GM18907 (cell line): ENCODE data around the gene XYLB.

Source experiments
- ATAC-seq: cut with Tn5 transposase; IDR thresholded peaks from one replicate; pipeline ENCODE4 v1.9.1; 2021; ENCODE audit warnings: mild to moderate bottlenecking, moderate library complexity; ENCODE audit not compliant: unreplicated experiment

Gene XYLB

DNA sequence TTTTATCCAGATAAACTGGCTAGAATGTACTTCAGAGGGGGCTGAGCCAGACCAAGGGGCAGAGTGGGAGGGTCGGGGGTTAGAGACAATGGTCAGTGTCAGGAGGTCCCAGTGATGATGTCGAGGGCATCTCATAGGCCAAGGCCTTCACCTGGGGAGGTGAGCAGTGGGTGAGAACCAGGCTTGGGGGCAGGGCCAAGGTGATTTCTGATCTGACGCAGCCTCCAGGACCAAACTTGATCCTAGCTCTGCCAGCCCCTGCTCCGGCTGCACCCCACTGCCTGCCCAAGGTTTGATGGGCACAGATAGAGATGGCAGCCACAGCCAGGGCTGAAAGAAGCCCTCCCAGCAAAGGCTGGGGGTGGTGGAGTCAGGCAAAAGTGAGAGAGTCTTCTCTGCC is 14.9 kb downstream of the XYLB start:
- no peak for ATAC-seq

DNA sequence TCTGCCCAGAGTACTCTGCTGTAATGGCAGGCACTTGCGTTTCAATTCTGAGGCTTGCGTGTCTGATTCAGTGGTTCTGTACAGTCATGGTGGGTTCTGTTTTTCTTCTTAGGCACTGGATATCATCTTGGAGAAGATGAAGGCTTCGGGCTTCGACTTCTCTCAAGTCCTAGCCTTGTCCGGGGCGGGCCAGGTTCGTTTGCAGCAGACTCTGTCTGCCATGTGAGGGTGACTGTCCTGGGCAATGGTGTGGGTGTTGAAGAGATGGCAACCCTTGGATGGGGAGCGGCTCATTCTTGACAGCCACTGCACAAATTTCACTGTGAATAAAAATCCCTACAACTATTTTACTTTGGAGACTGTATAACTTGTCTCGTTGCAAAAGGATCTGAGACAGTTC is 16.2 kb downstream of the XYLB start:
- no peak for ATAC-seq

DNA sequence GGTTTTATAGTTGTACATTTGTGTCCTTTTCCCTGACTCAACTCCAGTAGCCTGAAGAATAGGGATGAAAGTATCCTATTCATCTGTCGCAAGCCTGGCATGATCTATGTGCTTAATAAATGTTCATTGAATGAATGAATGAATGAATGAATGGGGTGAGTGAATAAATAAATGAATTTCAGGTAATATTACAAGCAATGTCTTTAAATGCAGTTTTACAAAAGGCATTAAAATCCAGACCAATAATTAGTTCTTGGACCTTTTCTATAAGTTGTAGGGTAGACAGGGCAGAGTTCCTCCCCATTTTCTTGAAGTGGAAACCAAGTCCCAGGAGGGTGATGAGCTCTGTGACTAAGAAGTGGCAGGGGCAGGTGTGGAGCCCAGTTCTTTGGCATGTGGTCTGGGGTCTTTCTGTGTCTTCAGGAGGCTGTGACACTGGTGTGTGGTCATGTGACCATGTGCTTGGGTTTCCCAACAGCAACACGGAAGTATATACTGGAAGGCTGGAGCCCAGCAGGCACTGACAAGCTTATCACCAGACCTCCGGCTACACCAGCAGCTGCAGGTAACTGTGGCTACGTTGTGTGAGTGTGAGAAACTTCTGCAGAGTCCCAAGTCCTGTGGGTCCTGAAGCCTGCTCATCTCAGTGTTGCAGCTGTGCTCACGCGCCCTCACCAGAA is 18.3 kb downstream of the XYLB start:
- no peak for ATAC-seq

DNA sequence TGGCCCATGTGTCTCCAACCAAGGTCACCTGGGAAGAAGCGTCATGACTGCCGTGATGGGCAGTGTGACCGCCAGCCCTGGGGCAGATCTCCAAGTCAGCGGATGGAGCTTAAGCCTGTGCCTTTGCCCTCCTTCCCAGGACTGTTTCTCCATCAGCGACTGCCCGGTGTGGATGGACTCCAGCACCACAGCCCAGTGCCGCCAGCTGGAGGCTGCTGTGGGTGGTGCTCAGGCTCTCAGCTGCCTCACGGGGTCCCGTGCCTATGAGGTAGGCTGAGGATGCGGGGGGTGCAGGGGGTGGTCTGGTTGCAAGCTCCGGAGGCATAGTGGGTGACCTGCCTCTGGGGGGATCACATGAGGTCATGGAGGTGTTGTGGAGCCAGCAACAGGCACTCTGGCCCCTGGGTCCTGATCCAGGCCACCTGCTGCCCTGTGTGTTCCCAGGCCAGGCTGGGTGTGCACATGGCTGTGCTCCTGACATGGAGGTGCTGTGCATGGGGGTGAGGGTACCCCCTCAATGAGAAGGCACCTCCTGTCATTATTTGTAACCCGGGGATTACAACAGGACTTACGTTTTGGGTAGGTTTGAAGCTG is 19.0 kb downstream of the XYLB start:
- no peak for ATAC-seq

DNA sequence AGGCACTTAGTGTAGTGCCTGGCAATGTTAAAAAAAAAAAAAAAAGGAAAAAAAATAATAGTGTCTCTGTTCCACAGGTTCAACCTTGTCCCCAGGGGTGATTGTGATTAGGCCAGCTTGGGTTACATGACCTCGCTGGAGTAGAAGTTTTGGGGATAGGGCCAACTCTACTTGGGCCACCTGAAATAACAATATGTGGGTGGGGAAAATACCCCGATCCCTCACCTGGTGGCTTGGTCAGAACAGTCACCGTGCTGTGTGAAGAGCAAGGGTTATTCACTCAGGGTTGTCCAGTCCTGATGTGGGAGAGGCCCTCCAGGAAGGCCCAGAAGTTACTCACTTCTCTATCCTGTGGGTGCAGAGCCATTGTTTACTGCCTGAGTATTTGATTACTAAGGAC is 19.5 kb downstream of the XYLB start:
- no peak for ATAC-seq

DNA sequence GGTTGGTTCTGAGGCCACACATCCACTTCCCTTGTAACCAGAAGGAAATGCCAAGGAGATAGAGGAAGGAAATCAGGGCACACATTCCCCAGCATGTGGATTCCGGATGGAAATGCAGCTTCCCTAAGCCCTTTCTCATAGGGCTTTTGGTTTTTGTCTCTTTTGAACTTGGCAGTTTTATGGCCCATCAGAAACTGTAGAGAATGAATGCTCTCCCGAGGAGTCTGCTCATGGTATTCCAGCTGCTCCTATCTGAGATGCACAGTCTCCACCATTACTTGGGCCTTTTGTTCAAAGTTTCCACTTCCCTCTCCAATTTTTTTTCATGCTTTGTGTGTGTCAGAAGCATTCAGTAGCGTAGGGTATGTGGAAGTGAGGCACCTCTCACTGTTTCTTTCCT is 21.2 kb downstream of the XYLB start:
- no peak for ATAC-seq

DNA sequence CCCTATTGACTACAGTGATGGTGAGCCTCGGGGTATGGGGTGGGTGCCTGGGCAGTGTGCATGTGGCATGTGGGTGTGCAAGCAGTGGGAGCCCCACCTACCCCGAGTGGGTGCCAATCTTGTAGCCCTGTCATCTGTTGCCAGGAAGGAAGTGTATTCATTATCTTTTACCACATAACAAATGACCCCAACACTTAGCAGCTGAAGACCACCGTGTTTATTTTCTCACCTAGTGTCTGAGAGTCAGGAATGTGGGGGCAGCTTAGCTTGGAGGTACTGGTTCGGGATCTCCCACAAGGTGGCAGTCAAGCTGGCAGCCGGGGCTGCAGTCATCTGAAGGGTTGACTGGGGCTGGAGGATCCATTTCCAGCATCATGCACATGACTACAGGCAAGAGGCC is 21.7 kb downstream of the XYLB start:
- no peak for ATAC-seq

DNA sequence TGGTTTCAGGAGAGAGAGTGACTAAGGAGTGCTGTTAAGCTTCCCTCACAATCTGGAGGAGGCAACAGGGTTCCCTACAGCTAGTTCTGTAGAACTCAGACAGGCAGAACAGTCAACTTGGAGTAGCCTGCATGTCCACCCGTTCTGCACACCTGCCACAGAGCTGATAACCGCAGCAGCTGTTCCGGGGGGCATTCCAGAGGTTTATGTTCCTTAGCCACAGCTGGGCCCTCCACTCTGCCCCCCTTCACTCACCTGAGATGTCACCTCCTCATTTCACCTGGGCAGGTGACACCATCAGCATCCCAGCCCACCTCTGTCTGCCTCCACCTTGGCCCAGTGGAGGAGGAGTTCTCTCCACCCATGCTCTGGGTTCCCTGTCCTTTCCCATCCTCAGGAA is 22.6 kb downstream of the XYLB start:
- ATAC-seq = no peak

DNA sequence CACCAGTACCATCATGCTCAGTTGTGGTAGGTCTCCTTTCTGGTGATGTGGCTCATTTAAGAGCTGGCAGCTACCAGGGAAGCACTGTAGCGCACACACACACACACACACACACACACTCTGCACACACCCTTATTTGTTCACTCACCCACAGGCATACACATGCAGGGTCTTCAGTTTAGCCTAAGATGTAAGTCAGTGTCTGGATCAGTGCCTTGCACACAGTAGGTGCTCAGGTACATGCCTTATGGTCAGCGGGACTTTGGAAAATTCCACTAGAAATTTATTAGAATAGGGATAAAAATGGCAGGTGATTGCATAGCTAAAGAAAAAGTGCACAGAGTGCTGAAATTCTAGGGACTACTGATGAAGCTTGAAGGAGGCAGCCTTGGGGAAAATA is 23.6 kb downstream of the XYLB start:
- no peak for ATAC-seq

DNA sequence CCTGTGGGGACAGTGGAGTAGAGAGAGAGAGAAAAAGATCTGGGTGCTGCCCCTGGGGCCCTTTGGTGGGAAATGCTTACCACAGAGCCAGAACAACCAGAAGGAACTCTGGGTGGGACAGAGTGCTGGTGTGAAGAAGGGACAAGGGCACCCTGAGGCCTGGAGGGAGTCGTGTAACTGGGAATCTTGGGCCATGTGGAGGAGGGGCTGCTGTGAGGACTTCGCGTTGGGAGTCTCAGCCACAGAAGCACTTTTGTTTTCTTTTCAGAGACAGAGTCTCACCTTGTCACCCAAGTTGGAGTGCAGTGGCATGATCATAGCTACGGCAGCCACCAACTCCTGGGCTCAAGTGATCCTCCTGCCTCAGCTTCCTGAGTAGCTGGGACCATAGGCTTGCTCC is 24.3 kb downstream of the XYLB start:
- ATAC-seq = no peak

DNA sequence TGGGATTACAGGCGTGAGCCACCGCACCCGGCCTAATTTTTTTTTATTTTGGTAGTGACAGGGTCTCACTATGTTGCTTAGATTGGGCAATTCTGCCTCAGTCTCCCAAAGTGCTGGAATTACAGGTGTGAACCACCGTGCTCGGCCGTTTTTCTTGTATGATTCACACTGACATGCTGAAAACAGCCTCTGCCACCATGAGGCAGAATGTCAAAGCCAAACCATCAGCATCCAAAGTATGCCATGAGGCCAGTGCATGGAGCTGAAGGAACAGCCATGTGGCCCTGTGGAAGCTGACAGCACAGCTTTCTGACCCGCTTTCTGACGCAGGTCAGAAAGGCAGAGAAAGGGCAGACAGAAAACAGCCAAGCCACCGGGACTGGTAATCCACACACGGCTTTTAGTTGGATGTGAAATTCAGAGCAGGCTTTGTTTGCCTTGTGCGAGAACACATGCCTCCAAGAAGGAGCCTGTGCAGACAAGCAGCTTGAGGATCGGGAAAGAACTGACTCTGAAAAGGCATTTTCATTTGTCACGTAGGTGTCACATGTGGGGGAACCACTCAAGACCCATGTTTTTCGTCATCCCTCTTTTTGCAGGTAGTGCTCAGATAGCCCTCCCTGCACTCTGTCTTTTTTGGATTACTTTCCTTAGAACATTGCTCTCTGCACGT is 25.1 kb downstream of the XYLB start:
- ATAC-seq = no peak

DNA sequence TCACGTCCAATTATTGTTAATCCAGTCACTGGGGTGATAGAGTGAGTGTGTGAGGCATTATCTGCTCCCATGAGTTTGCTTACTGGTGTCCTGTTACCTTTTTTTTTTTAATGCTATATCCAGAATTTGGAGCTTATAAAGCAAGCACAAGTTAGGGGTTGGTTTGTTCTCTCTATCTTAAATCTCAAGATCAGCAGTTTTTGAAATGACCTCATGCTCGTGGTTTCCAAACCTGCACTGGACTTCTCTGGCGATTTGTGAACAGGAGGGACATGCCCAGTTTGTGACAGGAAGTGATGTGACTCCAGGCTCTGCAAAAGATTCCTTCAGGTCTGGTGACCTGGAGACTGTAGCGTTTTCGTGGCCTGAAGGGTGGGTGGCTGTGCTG is 25.6 kb downstream of the XYLB start:
- no peak for ATAC-seq

DNA sequence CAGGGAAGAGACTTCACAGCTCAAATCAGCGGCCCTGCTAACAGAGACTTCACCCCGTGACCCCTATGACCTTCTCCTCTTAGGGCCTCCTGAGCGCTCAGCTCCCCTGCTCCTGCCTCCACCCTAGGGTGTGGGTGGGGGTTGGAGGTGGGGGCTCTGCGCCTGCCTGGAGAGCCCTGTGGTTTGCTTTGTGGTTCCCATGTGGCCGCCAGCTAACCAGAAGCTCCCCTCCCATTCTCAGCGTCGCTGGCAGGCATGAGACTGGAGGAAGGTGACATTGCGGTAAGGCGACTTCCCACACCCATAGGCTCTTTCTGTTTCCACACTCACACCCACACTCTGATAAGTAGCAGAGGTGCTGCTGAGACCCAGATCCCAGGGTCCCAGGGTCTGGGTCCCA is 27.6 kb downstream of the XYLB start:
- ATAC-seq = no peak

DNA sequence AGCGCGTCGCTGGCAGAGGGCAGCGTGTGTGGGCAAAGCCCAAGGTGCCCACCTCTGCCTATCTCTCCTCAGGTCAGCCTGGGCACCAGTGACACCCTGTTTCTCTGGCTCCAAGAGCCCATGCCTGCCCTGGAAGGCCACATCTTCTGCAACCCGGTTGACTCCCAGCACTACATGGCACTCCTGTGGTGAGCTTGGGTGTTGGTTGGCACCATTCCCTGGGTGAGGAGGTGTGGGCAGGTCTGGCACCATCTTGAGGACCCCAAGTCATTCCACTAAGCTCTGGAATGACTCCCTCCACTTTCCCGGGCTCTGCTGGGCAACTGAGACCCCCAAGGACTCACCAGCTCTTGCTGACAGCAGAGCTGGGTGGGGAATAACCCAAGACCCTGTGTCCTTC is 28.5 kb downstream of the XYLB start:
- ATAC-seq = no peak

DNA sequence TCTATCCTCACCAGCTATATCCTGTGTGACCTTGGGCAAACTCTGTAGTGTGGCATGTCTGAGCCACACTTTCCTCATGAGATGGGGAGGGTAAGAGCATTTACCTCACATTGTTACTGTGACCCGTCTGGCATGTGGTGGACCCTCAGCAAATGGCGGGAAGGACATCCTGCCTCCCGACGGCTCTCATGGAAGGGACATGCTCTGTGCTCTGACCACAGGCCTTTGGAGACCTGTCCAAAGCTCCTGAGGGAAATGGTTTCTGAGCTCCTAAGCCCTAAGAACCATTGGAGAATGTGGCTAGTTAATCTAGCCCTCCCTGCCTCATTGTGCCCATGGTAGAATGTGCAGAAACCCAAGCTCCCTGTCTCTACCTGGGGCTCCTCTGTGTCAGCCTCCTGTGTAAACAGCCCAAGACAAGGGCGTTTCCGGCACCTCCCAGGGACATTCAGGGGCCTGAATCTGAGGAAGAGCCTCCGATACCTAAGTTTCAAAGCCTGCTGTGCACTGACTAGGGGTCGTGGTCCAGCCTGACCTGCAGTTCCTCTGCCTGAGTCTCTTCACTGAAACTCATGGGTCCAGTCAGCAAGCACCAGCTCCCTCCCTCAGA is 29.0 kb downstream of the XYLB start:
- no peak for ATAC-seq

DNA sequence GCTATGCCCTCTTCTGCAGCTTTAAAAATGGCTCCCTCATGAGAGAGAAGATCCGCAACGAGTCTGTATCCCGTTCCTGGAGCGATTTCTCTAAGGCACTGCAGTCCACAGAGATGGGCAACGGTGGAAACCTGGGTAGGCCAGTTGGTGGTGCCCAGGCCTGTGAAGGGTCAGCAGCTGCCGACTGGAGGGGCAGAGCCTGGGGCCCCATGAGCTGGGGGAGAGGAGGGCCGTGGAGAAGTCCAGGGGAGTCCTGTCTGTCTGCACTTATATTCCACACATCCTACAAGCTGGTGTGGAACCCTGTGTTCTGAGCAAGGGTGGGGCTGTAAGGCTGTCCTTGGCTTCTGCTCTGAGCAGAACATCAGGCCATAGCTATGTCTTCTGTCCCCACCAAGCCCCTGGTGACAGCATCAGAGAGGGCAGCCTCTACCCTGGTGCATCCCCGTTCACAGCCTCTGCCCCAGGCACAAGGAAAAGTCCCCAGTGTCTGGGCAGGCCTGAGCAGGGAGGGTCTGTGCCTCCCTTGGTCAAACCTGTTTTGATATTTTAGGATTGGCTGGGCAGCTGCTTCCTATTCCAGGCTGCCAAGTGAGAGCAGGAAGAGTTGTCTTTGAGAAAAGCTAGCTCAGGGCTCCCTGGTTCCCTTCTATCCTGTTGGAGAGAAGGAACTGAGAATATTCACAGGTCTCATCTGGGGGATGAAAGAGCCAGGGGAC is 29.7 kb downstream of the XYLB start:
- no peak for ATAC-seq

DNA sequence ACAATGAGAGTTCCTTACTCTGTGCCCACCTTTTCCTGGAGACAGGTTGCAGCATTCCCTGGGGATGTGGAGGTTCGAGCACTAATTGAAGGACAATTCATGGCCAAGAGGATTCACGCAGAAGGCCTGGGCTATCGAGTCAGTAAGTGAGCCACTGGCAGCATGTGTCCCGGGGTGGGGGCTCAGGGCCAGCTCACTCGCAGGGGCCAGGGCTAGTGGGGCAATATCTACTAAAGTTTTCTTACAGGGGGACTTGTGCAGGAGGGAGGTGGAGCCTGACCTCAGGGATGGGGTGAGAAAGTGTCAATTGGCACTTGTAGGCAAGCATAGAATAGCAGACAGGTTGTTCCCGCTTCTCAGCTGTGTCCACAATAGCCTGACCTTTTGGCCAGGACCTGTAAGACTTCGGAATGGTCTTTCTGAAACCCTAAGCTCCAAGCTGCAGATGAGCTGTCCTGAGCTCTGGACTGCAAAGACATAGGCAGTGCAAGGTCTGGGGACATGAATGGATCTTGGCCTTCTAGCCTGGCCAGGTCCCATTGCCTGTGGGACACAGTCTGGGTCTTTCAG is 32.7 kb downstream of the XYLB start:
- no peak for ATAC-seq

DNA sequence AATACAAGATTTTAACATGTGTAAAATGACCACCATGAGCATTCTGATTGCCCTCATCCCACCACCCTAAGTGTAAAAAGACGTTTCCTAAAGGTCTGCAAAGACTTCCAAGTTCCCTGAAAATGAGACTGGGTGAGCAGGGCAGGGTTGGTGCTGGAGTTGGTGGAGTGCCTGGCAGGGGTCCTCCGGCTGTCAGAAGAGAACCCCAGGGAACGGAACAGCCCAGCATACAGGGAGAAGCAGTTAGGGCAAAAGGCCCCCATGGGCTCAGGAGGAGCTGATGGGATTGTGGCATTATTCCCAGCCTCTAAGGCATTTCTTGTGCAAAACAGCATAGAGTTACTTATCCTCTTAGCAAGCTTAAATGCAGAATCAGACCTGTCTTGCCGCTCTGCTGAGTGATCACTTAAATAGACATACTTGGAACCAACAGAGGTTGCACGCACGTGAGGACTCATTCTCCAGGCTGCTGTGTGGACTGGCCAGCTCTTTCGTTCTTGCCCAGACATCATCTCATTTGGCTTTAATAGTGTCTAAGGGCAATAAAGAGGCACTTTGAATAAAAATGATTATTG is 36.0 kb downstream of the XYLB start:
- ATAC-seq = no peak

DNA sequence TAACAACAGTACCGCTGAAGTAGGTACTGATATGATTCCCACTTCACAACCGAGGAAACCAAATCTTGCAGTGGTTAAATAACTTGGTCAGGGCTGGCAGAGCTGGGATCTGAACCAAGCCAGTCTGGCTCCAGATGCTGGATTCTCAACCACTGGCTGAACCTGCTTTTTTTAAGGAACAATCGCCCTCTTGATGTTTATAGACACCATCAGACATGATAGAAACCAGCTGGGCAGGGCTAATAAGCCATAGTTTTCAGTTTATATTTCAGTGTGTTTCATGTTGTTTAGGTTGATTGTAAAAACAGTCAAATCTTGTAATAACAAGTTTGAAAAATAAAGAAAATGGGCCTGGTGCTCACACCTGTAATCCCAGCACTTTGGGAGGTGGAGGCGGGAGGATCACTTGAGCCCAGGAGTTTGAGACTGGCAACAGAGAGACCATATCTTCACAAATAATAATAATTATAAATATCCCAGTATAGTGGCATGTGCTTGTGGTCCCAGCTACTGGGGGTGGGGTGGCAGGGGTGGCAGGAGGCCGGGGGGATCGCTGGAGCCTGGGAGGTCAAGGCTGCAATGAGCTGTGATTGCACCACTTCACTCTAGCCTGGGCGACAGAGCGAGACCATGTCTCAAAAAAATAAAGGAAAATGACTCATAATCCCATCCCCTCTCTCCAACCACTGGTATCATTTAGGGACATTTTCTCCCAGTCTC is 36.7 kb downstream of the XYLB start:
- ATAC-seq = no peak
